Panc1 (cell line): Measurements from ENCODE around the gene SRSF5.

Experiments
- CTCF ChIP-seq: fragments of 450-650 bp; IDR thresholded peaks from 2 replicates; pipeline ENCODE4 v1.5.1; 2017; ENCODE audit warnings: mild to moderate bottlenecking
- POLR2AphosphoS5 ChIP-seq: IDR thresholded peaks from 2 replicates; pipeline ENCODE4 v1.6.1; 2012; ENCODE audit warnings: mild to moderate bottlenecking, low read depth, low read length, moderate library complexity

- TF ChIP-seq POLR2AphosphoS5 (no peak), CTCF (no peak)
These were observed 13.2 kb downstream of the SRSF5 start for GRCh38 chr14:69780092-69780491.
